ENCODE results near the gene DPEP3.
"Not testable (repeated sequence)": the region's sequence is repeated elsewhere in the genome, so short reads cannot be mapped to it uniquely, and the experiment has no call there.

The DPEP3 gene

DNA sequence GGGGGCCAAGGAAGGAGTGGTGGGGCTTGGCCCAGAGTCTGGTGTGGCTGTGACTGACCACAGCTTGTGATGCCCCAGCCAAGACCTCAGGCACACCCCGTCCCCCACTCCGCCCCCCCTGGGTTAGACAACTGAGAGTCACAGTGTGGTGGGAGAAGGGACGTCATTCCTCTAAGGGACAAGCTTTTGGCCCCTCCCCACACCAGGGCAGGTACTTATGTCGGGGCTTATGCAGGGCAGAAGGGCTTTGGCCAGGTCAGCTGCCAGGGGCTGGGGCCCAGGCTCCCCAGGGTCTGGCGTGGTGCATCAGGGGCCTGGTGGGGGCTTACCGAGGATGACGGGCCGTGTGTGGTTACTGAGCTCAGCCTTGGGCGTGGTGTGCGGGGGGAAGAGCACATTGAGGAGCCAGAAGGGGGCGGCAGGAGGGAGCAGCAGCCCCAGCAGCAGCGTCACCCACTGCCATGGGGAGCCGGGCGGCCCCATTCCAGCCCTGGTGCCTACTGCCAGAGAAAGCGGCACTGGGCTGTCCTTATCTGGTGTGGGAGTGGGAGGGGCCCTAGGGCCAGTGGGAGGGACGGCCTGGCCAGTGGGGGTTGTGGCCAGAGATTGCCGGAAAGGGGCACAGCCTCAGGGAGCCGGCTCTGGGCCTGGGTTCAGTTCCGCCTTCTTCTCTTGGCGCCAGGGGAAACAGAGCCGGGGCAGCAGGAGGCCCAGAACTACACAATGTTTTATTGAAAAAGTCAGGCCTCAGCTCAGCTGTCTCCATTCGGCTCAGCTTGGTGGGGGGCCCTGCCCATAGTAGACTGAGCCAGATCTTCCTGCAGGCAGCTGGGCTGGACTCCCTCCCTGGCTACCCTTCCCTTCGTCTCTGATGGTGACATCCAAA is 36.4 kb downstream of the DPEP3 start, which contains the start of gene LCAT:
Gene LCAT, minus strand, starts transcription at position 502 of the 886 bp plus-strand sequence. Its CDS starts 19 bp downstream, at position 483.
- DNase-seq: no peak

GRCh38 chr16:67943256-67943618 is 37.1 kb downstream of the DPEP3 start:
- DNase-seq: no peak

- DNase-seq: no peak
These were observed 37.6 kb downstream of the DPEP3 start for GRCh38 chr16:67942510-67943255.

DNA sequence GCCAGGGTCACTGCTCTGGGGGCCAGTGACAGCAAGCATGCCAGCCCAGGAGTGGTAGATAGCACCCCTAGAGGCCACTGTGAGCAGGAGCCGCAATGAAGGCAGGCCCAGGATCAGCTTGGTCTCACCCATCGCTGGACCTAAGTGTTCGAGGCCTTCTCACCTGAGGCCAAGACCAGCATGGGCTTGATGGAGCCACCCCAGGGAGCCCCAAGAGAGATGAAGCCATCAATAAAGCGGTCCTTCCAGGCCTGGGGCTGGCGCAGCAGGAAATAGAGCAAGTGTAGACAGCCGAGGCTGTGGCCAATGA is 38.1 kb downstream of the DPEP3 start:
- no peak for DNase-seq

DNA sequence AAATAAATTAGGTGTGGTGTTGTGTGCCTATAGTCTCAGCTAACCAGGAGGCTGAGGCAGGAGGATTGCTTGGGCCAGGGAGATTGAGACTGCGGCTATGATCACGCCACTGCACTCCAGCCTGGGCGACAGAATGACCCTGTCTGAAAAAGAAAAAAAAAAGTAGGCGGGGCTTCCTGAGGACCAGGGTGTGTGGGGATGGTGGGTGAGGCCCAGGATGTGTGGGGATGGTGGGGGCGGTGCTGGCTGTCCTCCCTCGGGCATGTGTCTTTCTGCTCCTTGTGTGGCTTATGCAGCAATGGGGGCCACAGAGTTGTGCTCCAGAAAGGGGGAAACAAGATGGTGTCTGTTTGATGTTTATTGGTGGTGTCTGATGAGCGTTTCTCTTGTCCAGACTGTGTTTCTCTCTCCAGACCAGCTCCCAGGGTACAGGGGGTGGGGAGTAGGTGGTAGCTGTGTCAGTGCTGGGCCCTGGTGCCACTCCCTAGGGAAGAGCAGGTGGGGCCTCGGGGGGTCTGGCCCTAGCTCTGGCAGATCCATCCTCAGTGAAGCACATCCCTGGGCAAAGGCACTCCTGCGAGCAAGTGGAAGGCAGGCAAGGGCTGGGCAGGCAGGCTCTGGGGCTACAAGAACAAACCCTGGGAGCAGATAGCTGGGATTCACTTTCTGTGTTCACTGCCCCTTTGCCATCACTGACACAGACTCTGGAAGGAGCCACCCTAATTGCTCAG is 38.7 kb downstream of the DPEP3 start:
- no peak for DNase-seq

DNA sequence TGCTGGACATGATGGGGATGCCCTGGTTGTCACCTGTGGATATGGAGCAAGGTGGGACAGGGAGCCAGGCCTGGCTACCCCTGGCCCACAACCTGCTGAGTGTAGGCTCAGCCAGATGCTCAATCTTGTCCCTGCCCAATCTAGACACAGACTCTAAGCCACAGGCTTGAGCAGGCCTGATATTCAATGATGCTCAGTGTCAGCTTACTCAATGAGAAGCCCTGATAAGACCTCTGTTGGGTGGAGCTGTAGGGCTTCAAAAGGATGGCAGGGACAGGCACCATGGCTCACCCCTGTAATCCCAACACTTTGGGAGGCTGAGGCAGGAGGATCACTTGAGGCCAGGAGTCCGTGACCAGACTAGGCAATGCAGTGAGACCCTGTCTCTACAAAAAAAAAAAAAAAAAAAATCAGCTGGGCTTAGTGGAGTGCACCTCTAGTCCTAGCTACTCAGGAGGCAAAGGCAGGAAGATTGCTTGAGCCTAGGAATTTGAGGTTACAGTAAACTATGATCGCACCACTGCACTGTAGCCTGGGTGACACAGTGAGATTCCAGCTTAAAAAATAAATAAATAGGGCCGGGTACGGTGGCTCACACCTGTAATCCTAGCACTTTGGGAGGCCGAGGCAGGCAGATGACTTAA is 39.7 kb downstream of the DPEP3 start:
- no peak for DNase-seq

DNA sequence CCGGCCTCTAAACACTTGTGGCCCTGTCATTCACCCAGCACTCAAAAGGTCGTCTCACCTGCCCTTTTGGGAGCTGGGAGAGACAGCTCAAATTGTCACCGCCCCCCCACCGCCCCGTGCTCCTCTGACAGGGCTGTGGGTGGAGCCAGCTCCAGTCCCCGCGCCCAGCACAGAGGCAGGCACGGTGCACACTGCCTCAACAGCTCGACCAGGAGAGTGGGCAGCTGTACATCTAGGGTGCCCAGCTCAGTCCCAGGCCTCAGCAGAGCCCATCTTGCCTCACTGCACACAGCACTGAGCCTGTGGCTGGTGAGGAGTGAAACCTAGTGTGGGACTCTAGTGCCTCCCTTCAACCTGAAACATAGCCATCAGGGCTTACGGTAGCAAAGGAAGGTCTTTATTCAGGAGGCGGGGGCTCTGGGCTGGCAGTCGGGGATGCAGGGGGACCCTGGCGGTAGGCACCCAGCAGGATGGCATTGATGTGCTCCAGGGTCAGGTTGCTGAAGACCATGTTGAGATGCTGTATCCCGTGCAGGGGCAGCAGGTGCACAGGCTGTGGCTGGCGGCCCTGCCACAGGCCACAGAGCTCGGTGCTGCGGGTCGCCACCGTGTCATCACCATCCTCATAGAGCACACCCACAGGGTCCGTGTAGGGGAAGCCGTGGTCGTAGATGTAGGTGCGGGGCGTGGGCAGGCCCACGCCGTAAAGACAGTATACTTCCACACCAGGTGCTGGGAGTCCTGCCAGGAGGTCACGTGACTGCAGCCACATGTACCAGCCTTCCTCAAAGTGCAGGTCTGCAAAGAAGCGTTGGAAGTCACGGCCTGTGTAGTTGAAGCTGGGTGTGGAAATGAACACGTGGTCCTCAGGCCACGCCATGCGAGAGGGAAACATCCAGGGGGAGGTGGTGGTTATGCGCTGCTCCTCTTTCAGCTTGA is 40.5 kb downstream of the DPEP3 start:
- peak; percentile 8 for DNase-seq

DNA sequence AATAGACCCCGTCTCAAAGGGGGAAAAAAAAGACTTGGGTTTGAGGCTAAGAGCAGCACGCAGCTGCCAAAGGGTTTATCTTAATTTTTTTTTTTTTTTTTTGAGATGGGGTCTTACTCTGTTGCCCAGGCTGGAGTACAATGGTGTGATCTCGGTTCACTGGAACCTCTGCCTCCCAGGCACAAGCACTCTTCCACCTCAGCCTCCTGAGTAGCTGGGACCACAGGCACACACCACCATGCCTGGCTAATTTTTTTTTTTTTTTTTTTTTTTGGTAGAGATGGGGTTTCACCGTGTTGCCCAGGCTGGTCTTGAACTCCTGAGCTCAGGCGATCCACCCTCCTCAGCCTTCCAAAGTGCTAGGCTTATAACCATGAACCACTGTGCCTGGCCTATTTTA is 42.6 kb downstream of the DPEP3 start:
- not testable (repeated sequence) for DNase-seq

DNA sequence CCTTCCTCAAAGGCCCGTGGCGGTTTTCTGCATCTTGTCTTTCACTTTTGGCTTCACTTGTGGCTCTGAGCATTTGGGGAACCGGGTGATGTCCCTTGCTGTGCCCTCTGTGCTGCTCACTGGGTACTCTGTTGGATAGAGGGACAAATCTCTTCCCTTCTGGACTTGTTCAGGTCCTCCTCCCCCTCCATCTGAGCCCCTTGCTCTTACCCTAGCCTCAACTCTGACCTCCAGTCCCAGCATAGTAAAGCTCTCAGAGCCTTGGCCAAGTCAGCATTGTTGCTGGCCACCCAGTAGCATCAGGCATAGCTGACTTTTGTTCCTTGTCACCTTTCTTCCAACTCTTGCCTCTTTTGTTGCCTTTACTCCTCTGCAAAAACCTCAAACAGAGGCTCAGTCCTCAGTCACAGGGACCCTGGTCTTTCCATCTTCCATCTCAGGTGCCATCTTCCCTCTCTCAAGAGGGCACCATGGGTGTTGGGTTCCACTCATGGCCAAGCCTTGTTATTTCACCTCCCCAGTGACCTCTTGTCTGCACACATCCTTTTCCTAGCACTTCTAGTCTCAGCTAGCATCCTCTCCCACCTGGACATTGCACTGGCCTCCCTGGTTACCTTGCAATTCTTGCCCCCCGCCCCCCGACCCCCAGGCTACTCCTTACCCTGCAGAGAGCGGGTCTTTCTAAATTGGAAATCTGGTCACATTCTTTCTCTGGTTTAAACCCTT is 43.3 kb downstream of the DPEP3 start:
- peak; percentile 76 for DNase-seq

GRCh38 chr16:67936124-67936879 is 44.0 kb downstream of the DPEP3 start, which contains the start of gene PSMB10:
Gene PSMB10, minus strand, starts transcription at chr16:67936850. Its CDS starts 101 bp downstream, at chr16:67936749.
- peak; percentile 61 for DNase-seq

GRCh38 chr16:67935402-67936123 is 44.7 kb downstream of the DPEP3 start:
- peak; percentile 95 for DNase-seq

DNA sequence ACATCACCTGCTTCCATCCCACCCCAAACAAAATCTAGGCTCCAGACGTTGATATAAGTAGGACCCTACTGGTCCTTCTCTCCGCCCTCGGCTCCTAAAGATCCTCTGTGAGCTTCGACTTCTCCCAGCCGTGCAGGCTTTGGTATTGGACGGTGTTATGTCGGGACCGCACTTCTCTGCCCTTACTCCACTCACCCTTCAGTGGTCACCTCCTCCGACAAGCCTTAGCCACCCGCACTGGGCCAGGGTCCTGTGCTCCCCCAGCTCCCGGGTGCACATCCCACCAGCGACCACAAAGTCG is 45.2 kb downstream of the DPEP3 start:
- no peak for DNase-seq

GRCh38 chr16:67934306-67935100 is 45.8 kb downstream of the DPEP3 start:
- no peak for DNase-seq

DNA sequence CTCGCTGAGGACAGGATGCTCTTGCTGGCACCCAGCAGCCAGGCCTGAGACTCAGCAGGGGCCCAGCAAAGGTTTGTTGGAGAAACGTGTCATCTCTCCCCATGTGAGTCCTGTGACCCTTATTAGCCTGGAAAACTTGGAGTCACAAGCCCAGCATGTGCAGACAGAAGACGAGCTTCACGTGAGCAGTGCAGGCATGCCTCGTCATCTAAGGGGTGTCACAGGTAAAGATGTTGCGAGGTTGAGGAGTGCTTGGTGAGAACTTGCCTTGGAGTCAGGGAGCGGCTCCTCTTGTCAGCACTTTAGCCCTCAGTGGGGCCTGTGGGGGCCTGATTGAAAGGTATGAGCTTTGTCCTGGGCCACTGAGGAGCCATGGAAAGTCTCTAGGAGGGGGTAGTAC is 46.5 kb downstream of the DPEP3 start:
- no peak for DNase-seq

DNA sequence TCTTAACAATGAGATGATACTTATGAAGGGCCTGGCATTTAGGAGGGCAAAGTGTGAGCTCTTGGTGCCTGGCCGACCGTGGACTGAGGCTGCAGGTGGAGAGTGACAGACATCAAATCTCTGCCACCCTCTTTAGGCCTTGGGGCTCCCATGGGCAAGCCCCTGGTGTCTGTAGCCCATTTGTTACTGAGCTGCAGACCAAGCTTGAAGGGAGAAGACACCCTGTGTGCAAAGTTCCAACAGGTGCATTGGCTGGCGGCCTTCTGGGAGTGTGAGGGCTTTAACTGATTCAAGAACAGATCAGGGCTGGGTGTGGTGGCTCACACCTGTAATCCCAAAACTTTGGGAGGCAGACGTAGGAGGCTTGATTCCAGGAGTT is 47.8 kb downstream of the DPEP3 start:
- DNase-seq: no peak

DNA sequence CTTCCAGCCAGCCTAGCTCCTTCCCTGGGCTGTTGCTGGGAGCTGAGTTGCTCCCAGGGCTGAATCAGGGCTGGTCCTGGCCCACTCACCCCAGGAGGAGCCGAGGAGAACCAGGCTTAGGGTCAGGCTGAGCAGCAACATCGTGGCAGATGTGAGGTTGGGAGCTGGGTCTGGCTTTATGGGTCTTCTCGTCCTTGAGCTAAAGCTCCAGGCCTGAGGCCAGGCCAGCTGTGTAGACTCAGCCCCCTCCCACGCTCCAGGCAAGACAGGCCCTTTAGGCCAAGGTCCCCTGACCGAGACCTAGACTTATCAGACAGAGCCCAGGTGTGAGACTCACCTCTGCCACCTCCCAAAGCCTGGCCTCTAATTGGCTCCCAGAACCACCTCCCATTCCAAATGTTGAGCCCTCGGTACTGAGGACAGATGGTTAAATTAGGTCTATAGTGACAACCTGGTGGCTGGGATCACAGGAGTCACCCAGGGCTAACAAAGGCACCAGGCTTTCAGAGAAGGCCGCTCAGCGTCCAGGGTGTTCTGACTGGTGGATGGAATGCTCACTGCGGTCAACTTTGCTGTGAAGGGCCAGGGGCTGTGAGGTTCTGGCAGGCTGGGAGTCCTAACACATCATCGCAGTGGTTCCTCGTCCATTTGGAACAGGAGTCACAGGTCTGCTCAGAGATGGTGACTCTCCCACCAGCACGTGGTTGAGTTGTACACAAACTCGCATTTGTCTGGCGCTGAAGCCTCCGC is 48.4 kb downstream of the DPEP3 start, which contains the start of gene CTRL:
Gene CTRL, minus strand, starts transcription at position 151 of the 750 bp plus-strand sequence. Its CDS starts 10 bp downstream, at position 141.
- DNase-seq: peak; percentile 4

GRCh38 chr16:67930678-67931211 is 49.6 kb downstream of the DPEP3 start:
- no peak for DNase-seq

- no peak for DNase-seq
These were observed 50.1 kb downstream of the DPEP3 start for GRCh38 chr16:67930191-67930590.
